NCI-H460 (cell line): ENCODE data around the gene TTC16. TPM values are rescaled to one million over a fixed set of nuclear protein-coding genes. Genes with fewer than 3 reads are reported as not detected.
A peak's percentile ranks its signal among the peaks of the same experiment; 100 is the strongest.

ENCODE experiments used
- DNase-seq: peaks from one replicate; pipeline ENCODE4 v3.0.0-alpha.2; 2016; ENCODE audit warnings: low read depth; ENCODE audit errors: extremely low read depth
- total RNA-seq: library from RNA; depleted of rRNA; stranded (reverse); fragments of >200 nt; shearing (Covaris generic); gene quantifications from 2 replicates; pipeline ENCODE4 v1.2.3, GENCODE V29; 2014

TTC16 gene
- total RNA-seq, 1 experiment from 2014 or later = not detected

GRCh38 chr9:127697575-127697974, 18.3 kb upstream of the TTC16 start:
- DNase-seq = no peak

GRCh38 chr9:127698386-127698785, 17.5 kb upstream of the TTC16 start:
- DNase-seq = no peak

DNA sequence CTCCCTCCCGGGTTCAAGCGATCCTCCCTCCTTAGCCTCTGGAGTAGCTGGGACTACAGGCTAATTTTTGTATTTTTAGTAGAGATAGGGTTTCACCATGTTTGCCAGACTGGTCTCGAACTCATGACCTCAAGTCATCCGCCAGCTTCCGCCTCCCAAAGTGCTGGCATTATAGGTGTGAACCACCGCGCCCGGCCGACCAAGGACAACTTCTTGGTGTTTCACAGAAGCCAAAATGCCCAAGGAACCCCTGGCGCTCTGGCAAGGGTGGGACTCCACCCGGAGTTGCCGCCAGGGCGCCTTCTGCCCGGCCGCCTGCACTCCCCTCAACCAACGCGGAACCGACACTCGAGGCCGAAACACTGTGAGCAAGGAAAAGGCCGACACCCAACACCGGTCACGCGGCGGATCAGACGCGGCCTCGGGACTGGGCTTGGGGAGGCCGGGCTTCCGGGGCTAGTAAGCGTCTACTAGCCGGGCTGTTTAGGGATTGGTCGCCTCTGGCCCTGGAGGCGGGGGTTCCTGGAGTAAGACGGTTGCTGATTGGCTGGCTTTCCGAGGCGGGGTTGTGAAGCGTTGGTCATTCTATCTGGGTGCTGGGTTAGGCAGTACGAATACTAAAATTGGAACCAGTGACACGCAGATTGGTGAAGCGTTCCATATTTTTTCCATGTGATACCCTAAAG, 16.8 kb upstream of the TTC16 start:
- peak; percentile 96 for DNase-seq

GRCh38 chr9:127700140-127700539, 15.7 kb upstream of the TTC16 start:
- no peak for DNase-seq

- no peak for DNase-seq
Observed at GRCh38 chr9:127700594-127701255, 15.2 kb upstream of the TTC16 start.

- DNase-seq = no peak
Observed at GRCh38 chr9:127703289-127703946, 12.5 kb upstream of the TTC16 start.

GRCh38 chr9:127705577-127706379, 10.1 kb upstream of the TTC16 start:
- DNase-seq = no peak

GRCh38 chr9:127706836-127707241, 9.0 kb upstream of the TTC16 start, which contains the start of gene CFAP157:
CFAP157 (plus strand) TSS chr9:127706988; CDS start chr9:127707032, 44 bp downstream.
- DNase-seq = no peak

GRCh38 chr9:127707766-127708165, 8.1 kb upstream of the TTC16 start:
- no peak for DNase-seq

- no peak for DNase-seq
Observed at GRCh38 chr9:127708952-127709587, 6.8 kb upstream of the TTC16 start.

- no peak for DNase-seq
Observed at GRCh38 chr9:127710204-127710783, 5.6 kb upstream of the TTC16 start.

- DNase-seq = no peak
Observed at GRCh38 chr9:127711226-127711701, 4.6 kb upstream of the TTC16 start.

- DNase-seq = no peak
Observed at GRCh38 chr9:127711831-127712274, 4.0 kb upstream of the TTC16 start.

DNA sequence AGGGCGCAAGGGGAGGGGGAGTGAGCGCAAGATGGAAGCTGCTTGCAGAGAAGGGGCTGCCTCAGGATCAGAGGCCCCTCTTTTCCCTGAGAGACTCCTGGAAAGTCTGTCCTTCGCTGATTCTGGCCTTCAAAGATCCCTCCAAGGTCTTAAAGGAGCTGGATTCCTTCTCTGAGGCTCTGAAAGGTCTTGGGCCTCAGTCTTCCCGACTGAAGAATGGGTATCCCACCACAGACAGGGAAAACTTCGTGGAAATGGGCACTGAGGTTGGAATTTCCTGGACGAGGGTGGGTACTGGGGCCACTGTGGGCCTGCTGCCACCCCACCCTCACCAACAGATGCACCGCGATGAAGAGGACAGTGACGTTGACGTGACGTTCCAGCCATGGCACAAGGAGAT, 3.5 kb upstream of the TTC16 start:
- no peak for DNase-seq

DNA sequence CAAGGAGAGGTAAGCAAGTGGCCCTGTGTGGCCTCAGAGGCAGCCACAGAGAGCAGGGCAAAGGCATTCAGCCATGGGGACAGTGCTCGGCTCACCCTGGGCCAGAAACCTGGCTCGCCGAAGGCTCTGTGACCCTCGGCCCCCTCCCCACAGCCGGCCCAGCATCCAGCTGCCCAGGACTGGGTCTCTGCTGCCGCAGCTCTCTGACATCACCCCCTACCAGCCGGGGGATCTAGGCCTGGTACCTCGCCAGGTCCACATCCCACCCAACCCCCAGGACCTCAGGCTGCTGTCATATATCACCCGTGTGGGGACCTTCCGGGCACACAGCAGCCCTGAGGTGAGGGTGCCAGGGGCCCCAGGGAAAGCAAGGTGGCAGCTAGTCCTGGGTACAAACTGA, 3.0 kb upstream of the TTC16 start:
- no peak for DNase-seq

DNA sequence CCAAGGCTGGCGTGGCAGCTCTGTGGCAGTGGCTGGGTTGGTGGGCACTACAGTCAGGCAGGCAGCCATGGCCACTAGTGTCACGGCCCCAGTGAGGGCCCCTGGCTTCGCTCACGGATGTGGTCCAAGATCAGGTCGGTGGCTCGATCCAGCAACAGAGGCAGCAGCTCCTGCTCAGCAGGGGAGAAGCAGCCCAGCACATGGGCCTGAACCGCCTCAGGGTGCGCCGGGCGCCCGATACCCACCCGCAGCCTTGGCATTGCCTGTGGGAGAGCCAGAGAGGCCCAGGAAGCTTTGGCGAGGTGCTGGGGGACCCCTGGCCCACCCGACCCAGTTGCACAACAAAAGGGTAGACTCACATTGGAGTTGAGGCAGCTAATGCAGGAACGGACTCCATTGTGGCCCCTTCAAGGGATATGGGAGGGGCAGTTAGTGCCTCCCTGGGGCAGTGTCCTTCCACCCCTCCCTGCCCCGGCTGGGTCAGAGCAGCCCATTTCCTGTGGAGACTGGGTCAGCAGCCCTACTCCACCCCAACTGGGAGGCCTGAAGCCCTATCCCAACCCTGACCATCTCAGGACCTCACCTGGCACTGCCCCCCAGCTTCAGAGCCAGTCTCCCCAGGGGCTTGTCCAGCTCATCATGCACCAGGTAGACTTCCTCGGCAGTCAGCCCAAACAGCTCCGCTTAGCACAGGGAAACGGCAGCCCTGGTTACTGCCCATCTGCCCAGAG, 1.7 kb upstream of the TTC16 start:
- no peak for DNase-seq

DNA sequence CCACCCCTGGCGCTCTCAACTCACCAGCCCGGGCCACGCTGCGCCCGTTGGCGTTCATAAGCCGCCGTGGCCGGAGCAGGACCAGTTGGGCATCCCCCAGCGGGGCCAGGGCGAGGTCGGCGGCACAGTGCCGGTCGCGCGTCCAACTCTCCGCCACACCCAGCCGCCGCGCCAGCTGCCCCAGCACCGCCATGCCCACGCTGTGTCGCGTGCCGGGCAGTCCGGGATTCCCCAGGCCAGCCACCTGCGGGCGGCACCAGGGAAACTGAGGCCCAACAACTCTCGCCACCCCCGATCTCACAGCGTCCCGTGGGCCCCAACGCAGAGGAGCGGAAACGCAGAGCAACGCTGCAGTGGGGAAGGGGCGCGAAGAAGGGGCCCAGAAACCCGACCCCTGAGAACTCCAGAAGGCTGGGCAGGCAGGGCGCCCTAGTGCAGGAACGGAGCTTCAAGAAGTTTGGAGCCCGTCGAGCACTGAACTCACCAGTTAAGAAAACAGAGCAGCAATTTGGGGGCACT, 869 bp upstream of the TTC16 start:
- no peak for DNase-seq

DNA sequence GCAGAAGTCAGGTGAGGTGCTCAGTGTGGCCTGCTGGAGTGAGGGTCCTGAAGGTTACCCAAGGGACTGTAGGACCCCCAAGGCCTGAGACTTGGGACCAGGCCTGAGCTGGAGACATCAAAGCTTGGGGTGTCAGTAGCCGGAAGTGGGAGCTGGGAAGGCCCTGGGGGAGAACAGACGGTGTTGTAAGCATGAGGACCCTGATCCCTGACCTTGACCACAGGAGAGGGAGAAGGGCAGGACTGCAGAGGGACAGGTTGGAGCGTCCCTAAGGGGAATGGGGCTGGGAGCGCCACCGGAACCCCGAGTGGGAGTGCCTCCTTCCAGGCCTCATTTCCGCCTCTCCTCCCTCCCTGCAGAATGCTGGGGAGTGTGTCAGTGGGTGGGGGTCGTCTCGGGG, 533 bp downstream of the TTC16 start:
- no peak for DNase-seq

- DNase-seq = no peak
Observed at GRCh38 chr9:127717766-127718165, 1.9 kb downstream of the TTC16 start.
